Measurements from ENCODE around the gene GXYLT2. TPM values are rescaled to one million over a fixed set of nuclear protein-coding genes. Genes with fewer than 3 reads are reported as not detected.

The GXYLT2 gene
- total RNA-seq, 1 donor from 2014 or later = under 0.01 TPM

DNA sequence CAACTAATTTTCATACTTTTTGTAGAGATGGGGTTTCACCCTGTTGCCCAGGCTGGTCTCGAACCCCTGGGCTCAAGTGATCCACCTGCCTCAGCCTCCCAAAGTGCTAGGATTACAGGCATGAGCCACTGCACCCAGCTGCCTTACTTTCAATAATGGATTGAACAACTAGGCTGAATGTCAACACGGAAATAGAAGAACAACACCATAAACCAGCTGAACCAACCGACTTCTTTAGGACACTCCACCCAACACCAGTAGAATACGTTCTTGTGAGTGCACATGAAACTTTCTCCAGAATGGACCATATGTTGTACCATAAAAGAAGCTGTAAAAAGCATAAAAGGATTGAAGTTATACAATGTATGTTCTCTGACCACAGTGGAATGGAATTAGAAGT lies 42.9 kb downstream of the GXYLT2 start:
- DNase-seq (ENCODE audit: low read depth in 2 of 2) = no peak

DNA sequence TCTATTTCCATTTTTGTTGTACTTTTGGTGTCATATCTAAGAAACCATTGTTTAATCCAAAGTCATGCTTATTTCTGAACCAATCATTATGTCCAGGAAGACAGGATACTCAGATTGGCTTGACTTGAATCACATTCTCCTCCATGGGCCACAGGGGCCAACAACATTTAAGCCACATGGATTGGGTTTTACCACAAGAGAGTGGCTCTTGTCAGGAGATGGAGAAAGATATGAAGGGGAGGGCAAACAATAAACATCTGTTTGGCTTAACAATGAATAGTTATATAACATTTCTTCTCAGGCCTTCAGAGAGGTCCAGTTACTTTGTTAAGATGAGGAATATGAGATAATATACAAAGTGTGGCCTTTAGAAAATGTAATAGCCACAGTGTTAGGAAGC lies 44.6 kb downstream of the GXYLT2 start:
- no peak for DNase-seq (ENCODE audit: low read depth in 2 of 2)

DNA sequence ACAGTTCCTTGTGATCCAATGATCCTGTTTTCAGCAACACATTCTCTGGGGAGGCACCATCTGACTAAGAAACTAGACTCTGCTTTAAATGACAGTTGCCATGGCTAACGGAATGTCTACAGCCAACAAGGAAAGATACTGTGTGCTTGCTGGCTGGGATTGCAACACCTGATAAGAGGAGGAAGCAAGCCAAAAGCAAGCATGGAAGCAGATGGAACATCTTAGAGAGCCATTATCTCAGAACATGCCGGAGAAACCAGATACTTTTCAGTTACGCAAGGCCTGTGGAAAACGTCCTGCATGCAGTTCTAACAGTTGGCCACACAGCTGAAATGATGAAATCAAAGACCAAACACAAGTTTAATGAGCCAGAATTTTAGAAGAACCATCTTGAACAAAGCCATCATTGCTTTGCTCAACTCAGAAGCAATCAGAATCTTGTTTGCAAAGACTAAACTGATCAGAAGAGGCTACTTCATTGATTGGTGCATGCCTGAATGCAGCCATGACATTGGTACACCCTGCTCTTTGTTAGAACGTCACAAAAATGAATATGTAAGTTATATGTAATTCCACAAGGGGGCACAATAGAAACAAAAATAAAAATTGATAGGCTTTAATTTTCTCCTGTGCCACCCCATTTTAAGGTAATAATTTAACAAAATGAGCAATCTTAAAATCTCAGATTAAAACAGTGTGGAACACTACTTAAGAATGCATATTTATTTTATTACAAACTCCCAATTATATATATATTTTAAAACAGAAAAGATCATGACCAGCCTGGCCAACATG lies 50.8 kb downstream of the GXYLT2 start:
- peak; percentile 57 to 66 for DNase-seq (ENCODE audit: low read depth in 2 of 2)

- no peak for DNase-seq (ENCODE audit: low read depth in 2 of 2)
Measured at GRCh38 chr3:72941245-72941644, 53.4 kb downstream of the GXYLT2 start.

- DNase-seq (ENCODE audit: low read depth in 2 of 2) = no peak
Measured at GRCh38 chr3:72942427-72942826, 54.6 kb downstream of the GXYLT2 start.

DNA sequence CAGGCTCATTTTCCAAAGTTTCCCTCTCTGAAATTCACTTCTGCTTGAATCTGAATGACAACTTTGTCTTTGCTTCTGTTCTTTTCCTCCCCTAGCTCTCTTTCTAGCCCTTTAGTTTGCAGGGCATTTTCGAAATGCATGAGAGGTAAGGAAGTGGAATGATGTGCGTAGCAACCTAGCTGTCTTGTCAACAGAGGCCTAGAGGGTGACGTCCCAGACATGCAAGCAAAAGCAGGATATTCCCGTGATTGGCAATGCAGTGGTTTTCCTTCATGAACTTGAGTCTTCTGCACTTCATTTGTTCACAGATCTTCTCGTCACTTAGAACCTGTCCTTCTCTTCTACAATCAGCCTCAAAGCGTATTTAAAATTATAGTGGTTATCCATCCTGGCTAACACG lies 56.9 kb downstream of the GXYLT2 start:
- no peak for DNase-seq (ENCODE audit: low read depth in 2 of 2)

DNA sequence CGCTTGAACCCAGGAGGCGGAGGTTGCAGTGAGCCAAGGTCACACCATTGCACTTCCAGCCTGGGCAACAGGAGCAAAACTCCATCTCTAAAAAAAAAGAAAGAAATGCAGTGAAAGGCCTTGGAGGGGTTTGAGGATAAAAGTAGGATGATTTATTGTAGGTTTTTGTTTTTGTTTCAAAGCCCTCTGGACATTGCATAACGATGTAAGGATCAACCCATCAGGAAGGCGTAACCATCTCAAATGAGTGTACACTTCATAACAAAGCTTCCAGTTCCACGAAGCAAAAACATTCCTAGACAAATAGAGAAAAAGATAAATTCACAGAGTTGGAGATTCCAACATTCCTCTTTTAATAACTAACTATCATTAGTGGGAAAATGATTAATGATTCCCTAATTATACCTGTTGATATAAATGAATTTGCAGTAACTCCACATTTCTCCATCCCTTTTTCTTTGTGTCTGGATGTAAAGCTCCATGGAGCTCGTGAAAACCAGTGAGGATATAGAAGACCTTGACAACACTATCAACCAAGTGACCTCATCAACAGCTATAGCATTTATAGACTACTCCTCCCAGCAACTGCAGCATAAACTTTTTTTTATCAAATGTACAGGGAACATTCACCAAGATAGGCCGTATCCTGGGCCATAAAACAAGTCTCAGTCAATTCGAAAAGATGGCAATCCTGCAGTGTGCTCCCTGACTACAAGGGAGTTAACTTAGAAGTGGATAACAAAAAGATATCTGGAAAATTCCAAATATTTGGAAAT lies 60.1 kb downstream of the GXYLT2 start:
- DNase-seq (ENCODE audit: low read depth in 2 of 2) = no peak

- DNase-seq (ENCODE audit: low read depth in 2 of 2) = no peak
Measured at GRCh38 chr3:72949016-72949415, 61.2 kb downstream of the GXYLT2 start.

DNA sequence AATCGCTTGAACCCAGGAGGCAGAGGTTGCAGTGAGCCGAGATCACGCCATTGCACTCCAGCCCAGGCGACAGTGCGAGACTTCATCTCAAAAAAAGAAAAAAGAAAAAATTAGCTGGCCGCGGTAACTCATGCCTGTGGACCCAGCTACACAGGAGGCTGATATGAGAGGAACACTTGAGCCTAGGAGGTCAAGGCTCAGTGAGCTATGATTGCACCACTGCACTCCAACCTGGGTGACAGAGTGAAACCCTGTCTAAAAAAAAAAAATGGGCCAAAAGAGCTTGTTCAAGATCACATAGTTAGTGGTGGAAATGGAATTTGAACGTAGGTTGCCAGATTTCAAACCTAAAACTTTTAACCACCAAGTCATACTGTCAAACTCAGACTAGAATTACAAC lies 62.5 kb downstream of the GXYLT2 start:
- DNase-seq (ENCODE audit: low read depth in 2 of 2) = no peak

- no peak for DNase-seq (ENCODE audit: low read depth in 2 of 2)
Measured at GRCh38 chr3:72950801-72951200, 63.0 kb downstream of the GXYLT2 start.

DNA sequence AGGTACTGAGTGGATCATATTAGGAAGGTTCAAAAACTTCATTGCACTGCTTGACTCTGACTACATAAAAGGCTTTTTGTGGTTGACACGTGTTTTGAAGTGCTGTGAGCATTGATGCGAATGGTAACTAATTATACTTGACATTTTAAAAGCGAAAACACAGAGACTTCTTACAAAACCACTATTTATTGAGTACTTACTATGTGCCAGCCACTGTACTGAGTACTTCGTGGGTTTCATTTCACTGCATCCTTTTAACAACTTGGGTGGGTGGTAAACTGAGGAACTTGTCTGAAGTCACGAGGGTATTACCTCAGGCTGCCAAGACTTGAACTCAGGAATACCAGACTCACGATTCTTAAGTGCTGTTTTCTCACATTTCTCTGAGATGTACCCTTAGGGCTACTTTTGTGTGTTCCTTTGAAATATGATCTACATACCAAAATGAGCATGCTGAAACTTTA lies 63.4 kb downstream of the GXYLT2 start:
- no peak for DNase-seq (ENCODE audit: low read depth in 2 of 2)

GRCh38 chr3:72953325-72953956 lies 65.6 kb downstream of the GXYLT2 start:
- no peak for DNase-seq (ENCODE audit: low read depth in 2 of 2)

GRCh38 chr3:72957297-72957696 lies 69.5 kb downstream of the GXYLT2 start:
- DNase-seq (ENCODE audit: low read depth in 2 of 2) = no peak

DNA sequence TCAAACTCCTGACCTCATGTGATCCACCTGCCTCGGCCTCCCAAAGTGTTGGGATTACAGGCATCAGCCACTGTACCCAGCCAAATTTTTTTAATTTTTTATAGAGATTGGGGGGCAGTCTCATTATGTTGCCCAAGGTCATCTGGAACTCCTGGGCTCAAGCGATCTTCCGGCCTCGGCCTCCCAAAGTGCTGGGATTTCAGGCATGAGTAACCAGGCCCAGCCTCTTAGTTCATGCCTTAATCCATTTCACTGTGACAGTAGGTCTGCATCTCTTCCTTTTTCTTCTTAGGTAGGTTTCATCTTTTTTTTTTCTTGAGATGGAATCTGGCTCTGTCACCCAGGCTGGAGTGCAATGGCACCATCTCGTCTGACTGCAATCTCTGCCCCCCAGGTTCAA lies 71.5 kb downstream of the GXYLT2 start:
- no peak for DNase-seq (ENCODE audit: low read depth in 2 of 2)

- DNase-seq (ENCODE audit: low read depth in 2 of 2) = peak in 1 of 2 donors; percentile 24
Measured at GRCh38 chr3:72960812-72961518, 73.1 kb downstream of the GXYLT2 start.

DNA sequence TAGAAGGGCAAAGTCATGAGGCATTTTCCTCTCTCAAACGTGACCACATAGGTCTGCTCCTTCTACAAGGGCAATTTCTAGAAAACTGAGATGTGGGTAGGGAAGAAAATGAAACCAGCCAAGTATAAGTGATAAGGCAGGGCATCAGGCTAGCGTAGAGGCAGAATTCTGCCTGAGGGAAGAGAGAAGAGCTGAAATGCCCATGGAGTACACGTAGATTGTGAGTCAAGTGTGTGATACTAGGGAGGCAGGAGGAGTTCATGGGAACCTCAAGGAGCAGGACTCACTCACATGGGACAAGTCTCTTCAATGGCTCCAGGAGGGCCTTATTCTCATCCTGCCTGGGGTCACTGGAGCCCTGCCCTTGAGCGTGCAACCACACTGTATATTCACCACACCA lies 73.9 kb downstream of the GXYLT2 start:
- no peak for DNase-seq (ENCODE audit: low read depth in 2 of 2)

- no peak for DNase-seq (ENCODE audit: low read depth in 2 of 2)
Measured at GRCh38 chr3:72962317-72962716, 74.5 kb downstream of the GXYLT2 start.

GRCh38 chr3:72964633-72965032 lies 76.8 kb downstream of the GXYLT2 start:
- DNase-seq (ENCODE audit: low read depth in 2 of 2) = no peak

- DNase-seq (ENCODE audit: low read depth in 2 of 2) = no peak
Measured at GRCh38 chr3:72968266-72968664, 80.4 kb downstream of the GXYLT2 start.

DNA sequence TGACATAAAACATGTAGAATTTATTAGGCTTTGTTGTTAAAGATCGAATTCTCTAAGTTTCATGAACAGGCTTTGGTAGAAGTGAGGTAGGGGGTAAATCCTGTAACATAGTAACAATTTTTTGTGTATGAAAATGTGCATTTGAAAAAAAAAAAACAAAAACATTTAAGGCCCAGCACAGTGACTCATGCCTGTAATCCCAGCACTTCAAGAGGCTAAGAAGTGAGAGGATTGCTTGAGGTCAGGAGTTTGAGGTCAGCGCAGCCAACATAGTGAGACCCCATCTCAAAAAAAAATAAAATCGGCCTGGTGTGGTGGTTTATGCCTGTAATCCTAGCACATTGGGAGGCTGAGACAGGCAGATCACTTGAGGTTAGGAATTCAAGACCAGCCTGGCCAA lies 81.9 kb downstream of the GXYLT2 start:
- no peak for DNase-seq (ENCODE audit: low read depth in 2 of 2)

GRCh38 chr3:72970942-72971341 lies 83.1 kb downstream of the GXYLT2 start:
- no peak for DNase-seq (ENCODE audit: low read depth in 2 of 2)

DNA sequence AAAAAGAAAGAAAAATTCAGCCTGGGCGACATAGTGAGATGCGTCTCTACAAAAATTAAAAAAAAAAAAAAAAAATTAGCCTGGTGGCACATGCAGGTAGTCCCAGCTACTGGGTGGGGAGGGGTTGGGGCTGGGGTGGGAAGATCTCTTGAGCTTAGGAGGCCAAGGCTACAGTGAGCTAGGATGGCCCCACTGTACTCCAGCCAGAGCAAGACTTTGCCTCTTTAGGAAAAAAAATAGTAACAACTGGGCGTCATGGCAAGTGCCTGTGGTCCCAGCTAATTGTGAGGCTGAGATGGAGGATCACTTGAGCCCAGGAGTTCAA lies 84.8 kb downstream of the GXYLT2 start:
- no peak for DNase-seq (ENCODE audit: low read depth in 2 of 2)

All from lung microvascular endothelial cell (primary cell).